ENCODE measurements around the gene SDK2.
A peak's percentile ranks its signal among the peaks of the same experiment; 100 is the strongest.

The SDK2 gene

GRCh38 chr17:73432624-73433190 lies 211.5 kb downstream of the SDK2 start:
- no peak for TF ChIP-seq JUND (IDR thresholded peaks at IDR 0.05; ENCODE audit: low read depth)
- in situ Hi-C loops (cut with HindIII; ENCODE audit: low pct_unique_long_range_greater_than_20kb, low sequenced_read_pairs): no loop called here
- DNase-seq (ENCODE audit: low read depth in 1 of 2, low spot score in 1 of 2): no peak

DNA sequence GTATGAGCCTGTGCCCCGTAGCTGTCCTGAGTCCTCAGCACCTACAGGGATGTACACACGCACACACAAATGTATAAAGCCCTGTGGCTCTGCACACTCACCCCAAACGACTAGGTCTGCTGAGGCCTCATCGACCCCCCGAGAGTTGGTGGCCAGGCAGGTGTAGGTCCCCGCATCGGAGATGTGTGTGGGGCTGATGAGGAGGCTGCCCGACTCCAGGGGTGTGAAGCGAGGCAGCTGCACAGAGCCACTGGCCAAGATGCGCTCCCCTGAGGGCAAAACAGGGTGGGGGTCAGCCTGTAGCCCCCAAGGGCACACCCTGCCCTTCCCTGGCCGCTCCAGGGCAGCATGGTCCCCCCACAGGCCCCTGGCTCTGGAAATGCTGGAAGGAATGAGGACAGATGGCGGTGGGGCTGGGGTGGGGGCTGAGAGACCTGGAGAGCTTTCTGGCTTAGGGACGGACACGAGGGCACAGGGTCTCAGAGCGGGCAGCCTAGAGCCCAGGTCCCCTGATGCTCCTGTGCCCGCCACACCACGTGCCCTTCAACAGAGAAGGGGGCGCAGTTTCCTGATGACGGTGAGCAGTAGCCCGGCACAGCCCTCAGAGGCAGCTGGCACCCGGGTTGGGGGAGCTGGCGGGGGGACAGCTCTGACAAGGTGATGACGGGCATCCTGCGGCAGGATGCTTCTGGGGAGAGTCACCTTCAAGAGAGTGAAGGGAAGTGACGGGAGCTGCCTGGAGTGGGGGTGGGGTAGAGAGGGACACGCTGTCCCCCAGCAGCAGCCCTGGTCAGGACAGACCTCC lies 212.6 kb downstream of the SDK2 start:
- TF ChIP-seq JUND (IDR thresholded peaks at IDR 0.05; ENCODE audit: low read depth): no peak
- in situ Hi-C loops (cut with HindIII; ENCODE audit: low pct_unique_long_range_greater_than_20kb, low sequenced_read_pairs): no loop called here
- DNase-seq (ENCODE audit: low read depth in 1 of 2, low spot score in 1 of 2): no peak

GRCh38 chr17:73430848-73431247 lies 213.4 kb downstream of the SDK2 start:
- in situ Hi-C loops (cut with HindIII; ENCODE audit: low pct_unique_long_range_greater_than_20kb, low sequenced_read_pairs): no loop called here
- DNase-seq (ENCODE audit: low read depth in 1 of 2, low spot score in 1 of 2): no peak
- no peak for TF ChIP-seq JUND (IDR thresholded peaks at IDR 0.05; ENCODE audit: low read depth)

DNA sequence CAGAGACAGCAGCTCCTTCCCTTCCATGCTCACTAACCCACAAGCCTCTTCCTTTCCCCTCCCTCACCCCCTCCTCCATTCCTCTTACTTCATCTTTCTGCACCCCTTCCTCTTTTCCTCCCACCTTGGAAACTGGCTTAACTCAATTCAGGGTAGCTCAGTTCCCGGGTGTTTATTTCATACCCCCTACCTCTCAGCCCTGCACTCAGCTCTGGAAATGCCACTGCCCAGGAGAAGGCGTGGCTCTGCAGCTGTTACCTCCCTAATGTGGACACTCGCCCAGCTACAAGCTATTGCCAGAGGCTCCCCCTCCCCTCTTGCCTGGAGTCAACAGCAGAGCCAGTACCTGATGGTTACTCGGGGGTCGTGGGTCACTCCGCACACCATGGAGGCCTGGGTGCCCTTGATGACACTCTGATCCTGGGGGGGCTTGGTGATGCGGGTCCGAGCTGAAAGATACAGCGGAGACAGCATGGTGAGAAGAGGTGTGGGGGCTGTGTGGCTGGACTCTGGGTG lies 214.0 kb downstream of the SDK2 start:
- in situ Hi-C loops (cut with HindIII; ENCODE audit: low pct_unique_long_range_greater_than_20kb, low sequenced_read_pairs): no loop called here
- DNase-seq (ENCODE audit: low read depth in 1 of 2, low spot score in 1 of 2): no peak
- TF ChIP-seq JUND (IDR thresholded peaks at IDR 0.05; ENCODE audit: low read depth): no peak

GRCh38 chr17:73429440-73430164 lies 214.6 kb downstream of the SDK2 start:
- in situ Hi-C loops (cut with HindIII; ENCODE audit: low pct_unique_long_range_greater_than_20kb, low sequenced_read_pairs): no loop called here
- no peak for TF ChIP-seq JUND (IDR thresholded peaks at IDR 0.05; ENCODE audit: low read depth)
- peak; percentile 81 to 88 for DNase-seq (ENCODE audit: low read depth in 1 of 2, low spot score in 1 of 2)

- peak in 1 of 2 experiments; percentile 48 for DNase-seq (ENCODE audit: low read depth in 1 of 2, low spot score in 1 of 2)
- TF ChIP-seq JUND (IDR thresholded peaks at IDR 0.05; ENCODE audit: low read depth): no peak
- in situ Hi-C loops (cut with HindIII; ENCODE audit: low pct_unique_long_range_greater_than_20kb, low sequenced_read_pairs): no loop called here
Observed at GRCh38 chr17:73427198-73427597, 217.0 kb downstream of the SDK2 start.

GRCh38 chr17:73424571-73424970 lies 219.7 kb downstream of the SDK2 start:
- in situ Hi-C loops (cut with HindIII; ENCODE audit: low pct_unique_long_range_greater_than_20kb, low sequenced_read_pairs): no loop called here
- no peak for TF ChIP-seq JUND (IDR thresholded peaks at IDR 0.05; ENCODE audit: low read depth)
- peak in 1 of 2 experiments; percentile 46 for DNase-seq (ENCODE audit: low read depth in 1 of 2, low spot score in 1 of 2)

DNA sequence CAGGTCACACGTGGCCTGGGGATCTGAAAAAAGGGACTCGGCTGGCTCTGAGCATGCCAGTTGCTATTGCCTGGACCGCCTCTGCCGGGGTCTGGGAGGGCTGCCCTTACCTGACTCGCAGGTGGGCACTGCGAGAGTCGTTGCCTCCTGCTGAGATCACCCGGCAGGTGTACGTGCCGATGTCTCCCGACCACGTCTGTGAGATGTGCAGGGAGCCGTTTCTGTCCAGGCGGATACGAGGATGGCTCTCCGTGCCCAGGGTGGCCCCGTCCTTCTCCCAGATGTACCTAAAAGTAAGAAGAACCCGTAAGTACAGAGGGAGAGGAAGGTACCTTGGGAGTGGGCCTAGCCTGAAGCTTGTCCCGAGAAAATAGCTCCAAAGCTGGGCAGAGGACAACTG lies 220.4 kb downstream of the SDK2 start:
- no peak for DNase-seq (ENCODE audit: low read depth in 1 of 2, low spot score in 1 of 2)
- in situ Hi-C loops (cut with HindIII; ENCODE audit: low pct_unique_long_range_greater_than_20kb, low sequenced_read_pairs): no loop called here

DNA sequence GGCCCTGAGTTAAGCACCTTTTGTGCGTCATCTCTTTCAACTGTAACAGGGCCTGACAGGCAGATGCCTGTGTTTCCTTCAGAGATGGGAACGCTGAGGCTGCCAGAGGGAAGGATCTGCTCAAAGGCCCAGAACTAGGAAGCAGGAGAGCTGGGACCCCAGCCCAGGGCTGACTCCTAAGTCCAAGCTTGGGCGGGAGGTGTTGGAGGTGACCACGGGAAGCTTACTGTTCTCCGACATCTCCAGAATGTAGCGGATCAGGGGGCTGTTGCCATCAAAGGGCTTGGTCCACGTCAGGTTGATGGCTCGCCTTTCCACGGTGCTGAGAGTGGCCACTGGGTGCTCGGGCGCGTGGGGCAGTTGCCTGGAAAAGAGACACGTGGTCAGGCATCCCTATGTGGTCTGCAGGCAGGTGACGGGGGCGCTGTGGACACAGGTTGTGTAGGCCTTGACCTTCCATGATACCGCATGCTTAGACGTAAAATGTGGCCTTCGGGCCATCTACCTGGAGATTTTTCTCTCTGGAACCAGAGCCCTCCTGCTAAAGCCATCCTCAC lies 221.0 kb downstream of the SDK2 start:
- DNase-seq (ENCODE audit: low read depth in 1 of 2, low spot score in 1 of 2): no peak
- TF ChIP-seq JUND (IDR thresholded peaks at IDR 0.05; ENCODE audit: low read depth): no peak
- in situ Hi-C loops (cut with HindIII; ENCODE audit: low pct_unique_long_range_greater_than_20kb, low sequenced_read_pairs): no loop called here

More for the DNA sequence above, 220.4 kb downstream of the SDK2 start:
- TF ChIP-seq JUND (IDR thresholded peaks at IDR 0.05; ENCODE audit: low read depth): no peak

- in situ Hi-C loops (cut with HindIII; ENCODE audit: low pct_unique_long_range_greater_than_20kb, low sequenced_read_pairs): no loop called here
- no peak for TF ChIP-seq JUND (IDR thresholded peaks at IDR 0.05; ENCODE audit: low read depth)
Observed at GRCh38 chr17:73422121-73422520, 222.1 kb downstream of the SDK2 start.

DNA sequence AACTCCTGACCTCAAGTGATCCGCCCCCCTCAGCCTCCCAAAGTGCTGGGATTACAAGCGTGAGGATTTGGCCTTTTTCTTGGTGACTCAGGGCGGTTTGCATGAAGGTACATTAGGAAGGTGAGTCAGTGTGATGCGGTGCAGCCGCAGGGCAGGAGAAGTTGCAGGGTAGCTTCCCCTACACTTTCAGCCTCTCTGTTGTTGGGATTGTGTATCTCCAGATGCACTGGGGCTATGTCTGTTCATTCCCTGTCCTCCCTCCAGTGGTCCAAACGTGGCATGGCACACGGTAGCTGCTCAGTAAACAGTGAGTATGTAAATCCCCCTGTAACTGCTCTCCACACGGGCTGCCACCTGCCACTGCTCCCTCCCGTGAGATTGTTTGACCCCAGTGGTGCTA lies 223.3 kb downstream of the SDK2 start:
- in situ Hi-C loops (cut with HindIII; ENCODE audit: low pct_unique_long_range_greater_than_20kb, low sequenced_read_pairs): no loop called here
- peak; percentile 46 to 66 for DNase-seq (ENCODE audit: low read depth in 1 of 2, low spot score in 1 of 2)
- no peak for TF ChIP-seq JUND (IDR thresholded peaks at IDR 0.05; ENCODE audit: low read depth)

More at GRCh38 chr17:73422121-73422520, 222.1 kb downstream of the SDK2 start:
- DNase-seq (ENCODE audit: low read depth in 1 of 2, low spot score in 1 of 2): no peak

GRCh38 chr17:73419881-73420280 lies 224.4 kb downstream of the SDK2 start:
- TF ChIP-seq JUND (IDR thresholded peaks at IDR 0.05; ENCODE audit: low read depth): no peak
- DNase-seq (ENCODE audit: low read depth in 1 of 2, low spot score in 1 of 2): no peak
- in situ Hi-C loops (cut with HindIII; ENCODE audit: low pct_unique_long_range_greater_than_20kb, low sequenced_read_pairs): no loop called here
